ENCODE data around the gene SPAG16.

Gene SPAG16

DNA sequence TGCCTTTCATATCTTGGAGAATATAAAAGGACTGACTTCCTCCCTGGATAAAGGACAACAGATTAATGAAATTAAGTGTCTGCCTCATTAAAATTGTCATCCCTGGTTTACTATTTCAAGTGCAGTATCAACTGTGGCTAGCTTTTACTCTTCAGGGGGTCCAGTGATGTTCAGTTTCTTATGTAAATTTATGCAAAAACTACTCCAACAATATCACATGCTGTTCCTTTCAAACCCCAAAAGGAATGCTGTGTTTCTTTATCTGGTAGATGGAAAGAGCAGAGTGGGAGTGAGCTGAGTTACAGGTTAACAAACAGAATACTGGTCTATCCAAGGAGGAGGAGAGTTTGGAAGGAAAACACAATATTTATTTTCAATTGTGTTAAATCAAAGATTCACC is 842.9 kb downstream of the SPAG16 start:
- in situ Hi-C loops (cut with MboI; ENCODE audit: low sequenced_read_pairs): no loop called here
- peak in 1 of 2 experiments; percentile 45 for DNase-seq (ENCODE audit: low spot score in 2 of 2)
- no peaks in the 10 kb centered on the region for H3K9me3 ChIP-seq
- no peak overlapping the region for H3K4me3 ChIP-seq
- no peaks in the 10 kb centered on the region for H3K36me3 ChIP-seq (replicated peaks)
- H3K4me1 ChIP-seq: peaks cover 17% of the 10 kb centered on the region
- H3K27me3 ChIP-seq (ENCODE audit: low read depth): no peaks in the 10 kb centered on the region

DNA sequence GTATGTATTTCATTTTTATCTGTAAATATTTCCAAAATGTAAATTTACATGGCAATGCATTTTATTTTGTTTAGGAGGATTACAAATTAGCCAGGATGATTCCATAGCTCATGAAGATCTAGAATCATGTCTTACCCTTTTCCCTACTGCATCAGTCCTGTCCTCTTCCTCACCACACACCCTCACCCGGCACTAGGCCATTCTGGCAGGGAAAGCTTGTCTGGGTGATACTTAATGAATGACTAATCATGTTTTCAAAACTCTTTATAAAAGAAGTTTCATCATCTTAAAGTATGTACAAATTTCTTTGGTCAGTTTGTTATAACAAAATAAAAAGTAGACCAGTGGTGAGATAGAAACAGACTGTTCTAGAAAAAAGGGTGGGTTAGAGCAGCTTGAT is 843.3 kb downstream of the SPAG16 start:
- DNase-seq (ENCODE audit: low spot score in 2 of 2): no peak
- H3K4me1 ChIP-seq: peaks cover 17% of the 10 kb centered on the region
- H3K9me3 ChIP-seq: no peaks in the 10 kb centered on the region
- in situ Hi-C loops (cut with MboI; ENCODE audit: low sequenced_read_pairs): no loop called here
- no peaks in the 10 kb centered on the region for H3K27me3 ChIP-seq (ENCODE audit: low read depth)
- H3K36me3 ChIP-seq (replicated peaks): no peaks in the 10 kb centered on the region
- no peak overlapping the region for H3K4me3 ChIP-seq

DNA sequence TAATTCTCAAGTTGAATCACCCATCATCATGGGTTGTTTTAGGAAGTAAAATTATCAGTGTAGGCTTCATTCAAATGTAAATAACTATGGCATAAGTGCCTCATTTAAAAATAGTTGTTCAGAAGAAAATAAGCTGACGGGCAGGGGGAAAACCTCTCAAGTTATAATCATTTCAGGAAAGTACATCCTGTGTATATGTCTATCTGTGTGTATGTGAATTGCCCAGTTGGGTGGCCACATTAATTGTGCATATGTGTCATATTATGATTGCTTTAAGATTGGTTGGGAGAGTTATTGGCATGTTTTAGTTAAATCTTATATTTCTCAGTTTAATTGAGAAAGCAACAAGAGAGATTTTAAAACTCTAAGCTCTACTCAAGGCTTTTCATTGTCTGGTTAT is 843.8 kb downstream of the SPAG16 start:
- in situ Hi-C loops (cut with MboI; ENCODE audit: low sequenced_read_pairs): no loop called here

DNA sequence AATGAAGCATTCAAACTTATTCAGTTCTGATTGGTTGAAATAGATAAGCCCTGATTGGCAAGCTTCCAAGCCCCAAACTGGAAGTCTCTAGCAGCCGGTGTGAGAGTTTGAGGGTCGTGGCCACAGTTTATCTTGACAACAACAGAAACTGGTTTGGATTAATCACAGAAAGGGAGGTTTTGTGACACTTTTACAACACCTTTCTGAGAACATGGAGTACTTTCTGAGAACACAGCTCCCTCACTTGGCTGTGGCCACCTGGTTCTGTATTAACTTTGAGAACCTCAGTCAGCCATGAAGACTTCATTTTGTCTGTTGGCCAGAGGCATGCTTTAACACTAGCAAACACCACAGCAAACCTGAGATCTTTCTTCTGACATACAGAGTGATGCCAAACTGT is 845.9 kb downstream of the SPAG16 start:
- Histone ChIP-seq H3K4me3 (no peak overlapping the region), H3K27me3 (ENCODE audit: low read depth) (no peaks in the 10 kb centered on the region), H3K36me3 (replicated peaks) (no peaks in the 10 kb centered on the region), H3K4me1 (peaks cover 17% of the 10 kb centered on the region), H3K9me3 (no peaks in the 10 kb centered on the region)
- in situ Hi-C loops (cut with MboI; ENCODE audit: low sequenced_read_pairs): no loop called here
- no peak for DNase-seq (ENCODE audit: low spot score in 2 of 2)

More for the DNA sequence above, 843.8 kb downstream of the SPAG16 start:
- H3K4me3 ChIP-seq: no peak overlapping the region
- no peaks in the 10 kb centered on the region for H3K36me3 ChIP-seq (replicated peaks)
- peaks cover 17% of the 10 kb centered on the region for H3K4me1 ChIP-seq
- no peaks in the 10 kb centered on the region for H3K27me3 ChIP-seq (ENCODE audit: low read depth)
- no peak for DNase-seq (ENCODE audit: low spot score in 2 of 2)
- no peaks in the 10 kb centered on the region for H3K9me3 ChIP-seq

DNA sequence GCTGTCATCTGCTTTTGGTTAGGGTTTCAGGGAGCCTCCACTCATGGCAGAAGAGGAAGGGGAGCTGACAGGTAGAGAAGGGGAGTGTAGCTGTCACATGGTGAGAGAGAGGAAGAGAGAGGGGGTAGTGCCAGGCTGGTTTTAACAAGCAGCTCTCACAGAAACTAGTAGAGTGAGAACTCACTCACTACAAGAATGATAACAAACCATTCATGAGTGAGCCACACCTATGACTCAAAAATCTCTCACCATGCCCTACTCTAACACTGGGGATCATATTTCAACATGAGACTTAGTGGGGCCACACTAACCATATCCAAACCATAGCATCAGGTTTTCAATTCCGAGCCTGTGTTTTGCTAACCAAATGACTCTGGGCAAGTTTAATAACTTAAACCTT is 851.7 kb downstream of the SPAG16 start:
- no peaks in the 10 kb centered on the region for H3K36me3 ChIP-seq (replicated peaks)
- no peak overlapping the region for H3K4me3 ChIP-seq
- H3K9me3 ChIP-seq: no peaks in the 10 kb centered on the region
- no peak for DNase-seq (ENCODE audit: low spot score in 2 of 2)
- in situ Hi-C loops (cut with MboI; ENCODE audit: low sequenced_read_pairs): no loop called here
- no peaks in the 10 kb centered on the region for H3K4me1 ChIP-seq
- H3K27me3 ChIP-seq (ENCODE audit: low read depth): no peaks in the 10 kb centered on the region

DNA sequence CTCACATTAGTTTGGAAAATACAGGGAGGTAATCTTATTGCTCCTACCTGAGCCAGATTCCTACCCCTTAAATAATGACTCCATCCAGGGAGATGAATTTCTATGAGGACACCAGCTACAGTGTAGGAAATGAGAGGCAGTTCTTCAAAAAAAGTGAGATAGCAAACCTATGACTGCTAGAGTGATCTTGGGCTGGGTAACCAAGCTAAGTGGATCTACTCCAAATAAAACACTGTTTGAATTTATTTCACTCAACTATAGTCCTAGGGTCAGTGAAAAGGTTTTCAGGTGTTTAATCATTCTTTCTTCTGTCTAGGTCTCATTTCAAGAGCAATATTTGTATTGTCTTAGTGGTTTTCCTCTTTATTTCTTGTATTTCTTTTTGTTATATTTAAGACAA is 854.5 kb downstream of the SPAG16 start:
- H3K9me3 ChIP-seq: no peaks in the 10 kb centered on the region
- no peaks in the 10 kb centered on the region for H3K4me1 ChIP-seq
- no peaks in the 10 kb centered on the region for H3K27me3 ChIP-seq (ENCODE audit: low read depth)
- no peak overlapping the region for H3K4me3 ChIP-seq
- no peak for DNase-seq (ENCODE audit: low spot score in 2 of 2)
- no peaks in the 10 kb centered on the region for H3K36me3 ChIP-seq (replicated peaks)
- in situ Hi-C loops (cut with MboI; ENCODE audit: low sequenced_read_pairs): no loop called here

DNA sequence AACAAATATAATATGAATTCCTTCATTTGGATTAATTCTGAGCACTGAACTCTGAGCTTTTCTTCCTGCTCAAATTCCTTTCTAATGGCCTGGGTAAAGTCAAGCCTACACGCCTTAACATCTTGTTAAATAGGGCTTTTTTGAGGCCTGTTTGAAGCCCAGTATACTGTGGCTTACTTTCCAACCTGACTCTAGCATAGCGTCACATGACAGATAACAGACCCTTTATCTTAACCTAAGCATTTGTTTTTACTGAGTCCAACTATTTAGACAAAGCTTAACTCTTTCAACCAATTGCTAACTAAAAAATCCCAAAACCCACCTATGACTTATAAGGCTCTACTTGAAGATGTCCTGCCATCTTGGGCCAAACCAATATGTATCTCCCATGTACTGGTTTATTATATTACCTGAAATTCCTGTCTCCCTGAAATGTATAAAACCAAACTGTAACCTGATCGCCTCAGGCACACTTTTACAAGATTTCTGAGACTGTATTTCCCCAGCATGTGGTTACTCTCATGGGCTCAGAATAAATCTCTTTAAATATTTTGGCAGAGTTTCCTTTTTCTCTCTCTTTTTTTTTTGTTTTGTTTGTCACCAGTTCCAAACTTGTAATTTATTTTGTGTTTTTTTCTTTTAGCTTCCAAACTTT is 855.5 kb downstream of the SPAG16 start:
- in situ Hi-C loops (cut with MboI; ENCODE audit: low sequenced_read_pairs): no loop called here
- Histone ChIP-seq H3K9me3 (no peaks in the 10 kb centered on the region), H3K4me3 (no peak overlapping the region), H3K36me3 (replicated peaks) (no peaks in the 10 kb centered on the region), H3K4me1 (no peaks in the 10 kb centered on the region), H3K27me3 (ENCODE audit: low read depth) (no peaks in the 10 kb centered on the region; the same call in 1 of the 2 replicates)
- DNase-seq (ENCODE audit: low spot score in 2 of 2): no peak

DNA sequence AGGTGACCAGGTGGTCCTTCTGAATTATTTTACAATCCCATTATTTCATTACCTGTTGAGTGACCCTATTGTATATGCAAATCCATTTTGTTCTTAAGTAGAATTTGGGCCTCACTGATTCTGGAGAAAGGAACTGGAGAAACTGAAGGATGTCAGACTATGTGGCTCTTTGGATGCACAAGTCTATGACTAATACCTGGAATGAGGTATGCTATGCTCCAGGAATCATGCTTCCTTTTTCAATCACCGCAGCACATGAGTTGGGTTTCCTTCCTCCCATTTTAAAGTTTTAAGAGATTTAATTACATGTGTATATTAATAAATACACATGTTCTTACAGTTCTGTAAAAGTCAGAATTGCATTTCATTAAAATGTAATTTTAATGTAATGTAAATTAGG is 872.7 kb downstream of the SPAG16 start:
- Histone ChIP-seq H3K4me1 (no peaks in the 10 kb centered on the region), H3K4me3 (no peak overlapping the region), H3K9me3 (no peaks in the 10 kb centered on the region), H3K36me3 (replicated peaks) (no peaks in the 10 kb centered on the region), H3K27me3 (ENCODE audit: low read depth) (no peaks in the 10 kb centered on the region; the same call in 1 of the 2 replicates)
- in situ Hi-C loops (cut with MboI; ENCODE audit: low sequenced_read_pairs): no loop called here
- no peak for DNase-seq (ENCODE audit: low spot score in 2 of 2)

DNA sequence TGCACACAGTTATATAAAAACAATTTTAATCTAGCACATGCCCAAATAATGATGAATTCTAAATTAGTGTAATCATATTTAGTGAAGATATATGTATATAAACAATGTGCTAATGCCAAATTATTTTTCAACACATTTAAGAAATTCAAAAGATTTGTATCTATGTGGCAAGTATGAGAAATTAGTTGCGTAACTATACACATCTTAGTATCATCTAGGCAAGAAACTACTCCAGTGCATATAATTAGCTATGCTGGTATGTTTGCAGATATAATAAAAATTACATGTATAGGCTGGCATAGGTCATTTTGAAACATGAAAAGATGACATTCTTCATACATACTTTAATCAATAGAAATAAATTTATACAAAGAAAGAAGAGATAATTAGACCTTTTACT is 874.6 kb downstream of the SPAG16 start:
- DNase-seq (ENCODE audit: low spot score in 2 of 2): no peak
- H3K4me3 ChIP-seq: no peak overlapping the region
- H3K4me1 ChIP-seq: no peaks in the 10 kb centered on the region
- no peaks in the 10 kb centered on the region; the same call in 1 of the 2 replicates for H3K27me3 ChIP-seq (ENCODE audit: low read depth)
- in situ Hi-C loops (cut with MboI; ENCODE audit: low sequenced_read_pairs): no loop called here
- H3K36me3 ChIP-seq (replicated peaks): no peaks in the 10 kb centered on the region
- H3K9me3 ChIP-seq: no peaks in the 10 kb centered on the region

DNA sequence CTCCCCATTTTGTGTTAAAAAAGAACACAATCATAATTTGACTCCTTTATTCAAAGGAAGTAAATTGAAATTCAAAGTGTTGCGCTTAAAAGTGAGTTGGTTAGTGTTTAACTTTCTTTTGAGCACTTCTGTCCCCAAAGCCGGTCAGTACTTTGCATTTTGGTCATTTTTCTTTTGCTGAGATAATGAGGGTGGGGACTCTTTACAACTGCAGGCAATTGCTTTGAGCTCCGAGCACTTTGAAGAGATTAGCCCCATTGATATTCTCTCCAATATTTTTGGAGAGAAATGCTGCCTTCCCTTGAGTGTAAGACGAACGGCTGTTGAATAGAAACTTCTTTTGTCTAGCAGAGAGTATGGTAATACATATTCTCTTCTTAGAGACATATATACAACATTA is 885.0 kb downstream of the SPAG16 start:
- H3K9me3 ChIP-seq: no peaks in the 10 kb centered on the region
- H3K27me3 ChIP-seq (ENCODE audit: low read depth): no peaks in the 10 kb centered on the region
- H3K4me3 ChIP-seq: no peak overlapping the region
- no peaks in the 10 kb centered on the region for H3K36me3 ChIP-seq (replicated peaks)
- peaks cover 9% of the 10 kb centered on the region; the same call in 1 of the 2 replicates for H3K4me1 ChIP-seq
- in situ Hi-C loops (cut with MboI; ENCODE audit: low sequenced_read_pairs): no loop called here
- DNase-seq (ENCODE audit: low spot score in 2 of 2): peak; percentile 38 to 87

DNA sequence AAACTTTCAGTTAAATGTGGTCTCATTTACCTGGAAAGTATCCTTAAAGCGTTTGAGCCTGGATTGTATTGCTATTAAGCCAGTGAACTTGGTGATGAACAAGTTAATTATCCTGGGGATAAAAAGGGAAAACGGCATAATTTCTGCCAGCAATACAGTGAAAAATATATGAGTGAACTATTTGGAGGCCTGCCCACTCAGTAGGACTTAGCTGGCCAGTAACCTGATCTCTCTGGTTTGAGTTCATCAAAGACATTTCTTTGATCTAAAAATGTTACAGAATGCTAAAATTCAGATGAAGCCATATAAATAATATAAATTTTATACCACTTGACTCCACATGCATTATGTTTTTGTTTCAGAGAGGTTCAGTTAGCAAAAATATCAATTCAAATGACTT is 885.5 kb downstream of the SPAG16 start:
- DNase-seq (ENCODE audit: low spot score in 2 of 2): no peak
- no peaks in the 10 kb centered on the region for H3K27me3 ChIP-seq (ENCODE audit: low read depth)
- no peaks in the 10 kb centered on the region for H3K9me3 ChIP-seq
- H3K4me3 ChIP-seq: no peak overlapping the region
- H3K36me3 ChIP-seq (replicated peaks): no peaks in the 10 kb centered on the region
- in situ Hi-C loops (cut with MboI; ENCODE audit: low sequenced_read_pairs): no loop called here
- H3K4me1 ChIP-seq: peaks cover 9% of the 10 kb centered on the region; the same call in 1 of the 2 replicates

DNA sequence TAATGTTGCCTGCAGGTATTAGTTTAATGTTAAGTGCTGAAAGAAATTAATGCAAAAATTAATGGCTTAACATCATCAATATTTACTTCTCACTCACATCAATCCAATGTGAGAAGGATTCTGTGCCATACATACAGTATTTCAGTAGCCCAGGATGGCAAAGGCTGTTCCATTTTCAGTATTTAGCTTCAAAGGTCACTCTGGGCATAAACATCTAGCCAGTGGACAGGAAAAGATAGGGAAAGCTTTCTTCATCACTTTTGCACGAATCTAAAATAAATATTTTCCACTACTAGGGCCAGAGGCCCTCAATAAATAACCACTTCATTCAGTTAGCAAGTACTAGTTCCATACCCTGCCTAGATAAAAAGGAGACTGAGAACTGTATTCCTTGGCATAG is 890.3 kb downstream of the SPAG16 start:
- DNase-seq (ENCODE audit: low spot score in 2 of 2): no peak

DNA sequence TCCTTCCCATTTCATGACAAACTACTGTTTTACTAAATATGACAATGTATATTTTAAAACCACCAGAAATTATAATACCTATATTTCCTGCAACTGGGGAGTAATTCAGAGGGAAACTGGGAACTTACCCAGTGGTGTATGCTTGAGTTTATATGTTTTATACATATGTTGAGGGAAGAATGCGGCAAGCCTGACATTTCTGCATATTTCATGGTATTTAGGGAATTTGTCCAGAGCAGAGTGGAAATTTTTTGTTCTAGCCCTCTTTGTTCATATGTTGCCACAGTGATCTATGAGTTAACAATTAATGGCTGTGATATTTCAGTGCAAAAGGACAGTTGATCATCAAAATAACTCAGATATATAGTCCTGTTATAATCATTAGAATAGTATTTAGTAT is 895.8 kb downstream of the SPAG16 start:
- no peak for DNase-seq (ENCODE audit: low spot score in 2 of 2)
- H3K4me3 ChIP-seq: no peak overlapping the region
- no peaks in the 10 kb centered on the region for H3K36me3 ChIP-seq (replicated peaks)
- no peaks in the 10 kb centered on the region for H3K27me3 ChIP-seq (ENCODE audit: low read depth)
- H3K9me3 ChIP-seq: no peaks in the 10 kb centered on the region
- in situ Hi-C loops (cut with MboI; ENCODE audit: low sequenced_read_pairs): no loop called here
- H3K4me1 ChIP-seq: no peaks in the 10 kb centered on the region

More for the DNA sequence above, 890.3 kb downstream of the SPAG16 start:
- no peaks in the 10 kb centered on the region for H3K27me3 ChIP-seq (ENCODE audit: low read depth)
- H3K4me1 ChIP-seq: peaks cover 5% of the 10 kb centered on the region; the same call in 1 of the 2 replicates
- in situ Hi-C loops (cut with MboI; ENCODE audit: low sequenced_read_pairs): no loop called here
- H3K36me3 ChIP-seq (replicated peaks): no peaks in the 10 kb centered on the region
- H3K4me3 ChIP-seq: no peak overlapping the region
- no peaks in the 10 kb centered on the region for H3K9me3 ChIP-seq

DNA sequence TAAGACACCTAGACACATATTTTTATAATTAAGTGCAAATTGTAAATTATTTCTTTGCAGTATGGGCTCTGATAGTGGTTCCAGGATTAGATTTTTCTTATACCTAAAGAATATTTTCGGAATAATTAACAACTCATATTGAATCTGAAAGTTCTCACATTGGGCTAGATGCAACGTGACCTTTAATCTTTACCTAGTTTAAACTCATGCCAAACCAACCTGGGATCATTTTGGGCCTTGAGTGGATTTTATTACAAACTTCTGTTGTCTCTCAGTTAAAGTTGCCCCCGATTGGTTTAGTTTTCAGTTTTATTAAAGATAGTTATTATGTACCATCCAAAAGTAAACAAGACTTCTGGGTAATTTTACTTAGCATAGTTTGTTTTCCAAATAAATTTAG is 896.4 kb downstream of the SPAG16 start:
- H3K36me3 ChIP-seq (replicated peaks): no peaks in the 10 kb centered on the region
- DNase-seq (ENCODE audit: low spot score in 2 of 2): no peak
- no peaks in the 10 kb centered on the region for H3K4me1 ChIP-seq
- H3K9me3 ChIP-seq: no peaks in the 10 kb centered on the region
- no peaks in the 10 kb centered on the region for H3K27me3 ChIP-seq (ENCODE audit: low read depth)
- in situ Hi-C loops (cut with MboI; ENCODE audit: low sequenced_read_pairs): no loop called here
- H3K4me3 ChIP-seq: no peak overlapping the region

DNA sequence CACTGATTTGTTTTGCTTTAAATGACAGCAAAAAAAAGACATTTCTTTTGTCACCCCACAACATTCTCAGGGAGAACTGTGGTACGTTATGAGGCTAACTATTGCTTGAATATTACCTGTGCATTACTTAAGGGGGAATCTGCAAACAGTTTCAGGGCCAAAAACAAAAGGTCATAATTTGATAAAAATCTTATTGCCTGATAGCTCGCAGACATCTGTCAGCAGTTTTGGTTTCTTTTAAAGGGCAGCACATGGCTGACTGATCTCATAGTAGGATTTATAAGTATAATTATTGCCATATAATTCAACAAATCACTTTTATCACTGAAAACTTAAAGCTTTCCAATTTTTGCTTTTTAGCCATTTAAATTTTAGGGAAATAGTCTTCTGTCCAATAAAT is 900.2 kb downstream of the SPAG16 start:
- H3K36me3 ChIP-seq (replicated peaks): no peaks in the 10 kb centered on the region
- H3K4me3 ChIP-seq: no peak overlapping the region
- H3K4me1 ChIP-seq: peaks cover 5% of the 10 kb centered on the region; the same call in 1 of the 2 replicates
- no peak for DNase-seq (ENCODE audit: low spot score in 2 of 2)
- in situ Hi-C loops (cut with MboI; ENCODE audit: low sequenced_read_pairs): no loop called here
- no peaks in the 10 kb centered on the region for H3K9me3 ChIP-seq
- no peaks in the 10 kb centered on the region for H3K27me3 ChIP-seq (ENCODE audit: low read depth)
